ACC112 (cell line): ENCODE results near the gene CPXM1.

Experiments
- H2AFZ ChIP-seq: fragments of 200-600 bp; sonication (generic); one replicate; pipeline ENCODE4 v1.6.0; 2017; ENCODE audit warnings: antibody characterized with exemption, low read length; ENCODE audit not compliant: unreplicated experiment
- H3K27ac ChIP-seq: fragments of 200-600 bp; sonication (generic); 2 replicates; pipeline ENCODE4 v1.5.1; 2014; ENCODE audit warnings: low read depth, mild to moderate bottlenecking, antibody characterized with exemption, low read length, moderate library complexity
- H3K27me3 ChIP-seq: fragments of 200-600 bp; sonication (generic); 2 replicates; pipeline ENCODE4 v1.6.1; 2014; ENCODE audit warnings: mild to moderate bottlenecking, antibody characterized with exemption, low read length, moderate library complexity, mixed read lengths; ENCODE audit not compliant: insufficient read depth
- H3K36me3 ChIP-seq: fragments of 200-600 bp; sonication (generic); 2 replicates; pipeline ENCODE4 v1.6.1; 2016; ENCODE audit warnings: mild to moderate bottlenecking, antibody characterized with exemption, low read length, moderate library complexity, mixed read lengths; ENCODE audit not compliant: insufficient read depth
- H3K4me1 ChIP-seq: fragments of 200-600 bp; sonication (generic); one replicate; pipeline ENCODE4 v1.6.1; 2016; ENCODE audit warnings: low read length, mixed read lengths; ENCODE audit not compliant: insufficient read depth, unreplicated experiment, control insufficient read depth
- H3K4me3 ChIP-seq: fragments of 200-600 bp; sonication (generic); 2 replicates; pipeline ENCODE4 v1.5.1; 2014; ENCODE audit warnings: mild to moderate bottlenecking, low read depth, low read length
- H3K79me2 ChIP-seq: fragments of 200-600 bp; sonication (generic); one replicate; pipeline ENCODE4 v1.6.0; 2016; ENCODE audit warnings: low read length; ENCODE audit not compliant: control insufficient read depth, unreplicated experiment, insufficient read depth

The CPXM1 gene

DNA sequence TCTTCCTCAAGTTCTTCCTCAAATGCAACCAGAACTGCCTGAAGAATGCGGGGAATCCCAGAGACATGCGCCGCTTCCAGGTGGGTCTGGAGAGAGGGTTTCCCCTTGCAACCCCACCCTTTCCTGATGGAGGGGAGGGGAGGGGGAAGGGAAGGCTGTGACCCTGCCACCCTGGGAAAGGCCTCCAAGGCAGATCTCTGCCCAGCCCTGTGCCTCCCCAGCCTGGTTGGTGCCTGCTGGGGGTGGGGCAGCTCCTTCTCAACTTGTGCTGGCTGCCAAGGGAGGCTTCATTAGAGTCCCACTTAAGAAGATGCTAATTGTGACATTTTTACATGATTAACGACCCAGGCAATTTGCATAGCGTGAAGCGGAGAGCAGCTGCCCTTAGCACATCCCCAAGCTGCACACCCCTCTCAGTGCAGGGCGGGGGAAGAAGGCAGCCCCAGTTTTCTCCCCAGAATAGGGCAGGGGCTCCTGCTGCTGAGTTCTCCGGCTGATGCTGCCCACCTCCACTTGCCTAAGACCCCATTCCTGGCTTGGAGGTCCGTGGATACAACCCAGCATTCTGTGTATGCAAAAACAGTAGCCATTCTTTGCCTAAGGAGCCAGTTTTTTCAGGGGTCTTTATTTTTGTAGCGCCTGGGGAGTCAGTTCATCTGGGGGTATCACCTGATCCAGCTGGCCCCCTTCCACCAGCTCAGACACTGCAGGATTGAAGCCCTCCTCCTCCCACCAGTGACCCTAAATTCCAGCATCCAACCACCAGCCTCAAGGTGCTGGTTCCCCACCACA is 51.7 kb downstream of the CPXM1 start:
- H2AFZ ChIP-seq: no peak overlapping the region
- H3K36me3 ChIP-seq: no peaks in the 10 kb centered on the region
- no peak overlapping the region for H3K27ac ChIP-seq
- no peak overlapping the region for H3K4me3 ChIP-seq
- H3K79me2 ChIP-seq: no peaks in the 10 kb centered on the region
- H3K4me1 ChIP-seq: no peaks in the 10 kb centered on the region
- peaks cover 78% of the 10 kb centered on the region for H3K27me3 ChIP-seq

DNA sequence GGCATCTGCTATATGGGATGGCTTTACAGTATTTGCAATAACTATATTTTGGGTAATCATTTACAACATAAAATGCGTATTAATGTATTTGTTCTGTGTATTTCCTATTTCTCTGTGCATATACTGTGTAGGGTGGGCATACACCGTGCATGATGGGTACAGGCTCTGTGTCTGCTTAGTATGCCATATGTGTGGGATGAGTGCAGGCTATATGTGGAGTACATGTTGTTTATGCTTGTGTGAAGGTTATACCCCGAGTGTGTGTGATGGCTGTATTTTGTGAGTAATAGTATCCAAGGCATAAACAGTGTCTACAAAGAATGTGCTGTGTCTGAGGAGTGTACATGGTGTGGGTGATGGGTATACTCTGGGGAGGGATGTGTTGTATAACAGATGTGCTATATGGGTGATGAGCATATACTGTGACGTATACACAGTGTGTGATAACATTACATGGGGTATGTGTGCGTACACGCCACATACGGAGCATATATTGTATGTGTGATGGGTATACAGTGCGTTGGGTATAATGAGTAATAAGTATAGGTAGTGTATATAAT is 52.7 kb downstream of the CPXM1 start:
- Histone ChIP-seq H3K4me3 (no peak overlapping the region), H3K27me3 (peaks cover 74% of the 10 kb centered on the region), H3K79me2 (no peaks in the 10 kb centered on the region), H3K4me1 (no peaks in the 10 kb centered on the region), H2AFZ (no peak overlapping the region), H3K36me3 (no peaks in the 10 kb centered on the region), H3K27ac (no peak overlapping the region)

DNA sequence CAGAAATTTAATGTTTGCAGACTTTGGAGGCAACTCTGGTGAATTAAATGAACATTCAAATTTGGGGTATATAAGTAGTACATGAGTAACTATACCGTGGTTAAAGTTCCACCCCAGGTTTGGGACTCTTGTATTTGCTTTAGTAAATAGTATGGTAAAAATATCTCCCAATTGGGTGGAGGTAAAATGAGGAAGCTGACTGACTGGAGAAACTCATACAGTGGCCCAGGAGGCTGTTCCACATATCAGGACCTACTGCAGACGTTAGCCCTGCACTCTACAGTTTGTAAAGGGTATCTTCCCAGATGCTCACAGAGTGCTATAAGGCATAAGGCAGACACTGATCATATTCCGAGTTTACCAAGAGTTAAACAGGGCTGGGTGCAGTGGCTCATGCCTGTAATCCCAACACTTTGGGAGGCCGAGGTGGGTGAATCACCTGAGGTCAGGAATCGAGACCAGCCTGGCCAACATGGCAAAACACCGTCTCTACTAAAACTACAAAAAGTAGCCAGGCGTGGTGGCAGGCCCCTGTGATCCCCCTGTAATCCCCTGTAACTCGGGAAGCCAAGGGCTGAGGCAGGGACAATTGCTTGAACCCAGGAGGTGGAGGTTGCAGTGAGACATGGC is 53.7 kb downstream of the CPXM1 start:
- H3K27me3 ChIP-seq: peaks cover 75% of the 10 kb centered on the region

DNA sequence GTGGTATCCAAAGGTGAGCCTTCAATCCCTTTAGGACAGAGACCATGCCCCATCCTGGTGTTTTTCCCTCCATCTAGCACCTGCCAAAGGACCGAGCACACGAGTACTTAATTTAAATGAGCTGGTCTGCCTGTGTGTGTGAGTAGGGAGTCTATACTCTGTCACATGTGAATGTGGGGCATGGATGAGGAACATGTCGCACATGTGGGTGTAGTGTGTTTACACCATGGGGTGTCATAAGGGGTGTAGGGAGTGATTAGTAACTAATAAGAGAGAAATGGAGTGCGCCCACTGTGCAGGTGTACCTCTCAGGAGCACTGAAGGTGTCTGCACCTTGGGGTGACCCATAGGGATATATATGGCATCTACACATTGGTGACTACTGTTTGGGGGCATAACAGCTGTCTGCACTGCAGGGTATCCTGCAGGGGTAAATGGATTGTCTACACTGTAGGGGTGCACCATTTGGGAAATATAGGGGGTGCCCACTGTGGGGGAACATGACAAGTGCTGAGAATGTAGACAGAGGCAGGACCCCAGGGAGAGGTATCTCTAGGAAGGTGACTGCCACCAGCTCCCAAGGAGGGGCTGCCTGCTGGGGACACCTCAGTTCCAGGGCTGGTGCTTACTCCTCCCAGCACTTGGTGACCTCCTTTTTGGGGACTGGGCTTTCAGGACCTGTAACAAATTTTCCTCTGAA is 54.3 kb downstream of the CPXM1 start:
- no peak overlapping the region for H3K4me3 ChIP-seq
- no peaks in the 10 kb centered on the region for H3K36me3 ChIP-seq
- H3K4me1 ChIP-seq: no peaks in the 10 kb centered on the region
- H2AFZ ChIP-seq: no peak overlapping the region
- peaks cover 75% of the 10 kb centered on the region for H3K27me3 ChIP-seq
- H3K27ac ChIP-seq: no peak overlapping the region
- H3K79me2 ChIP-seq: no peaks in the 10 kb centered on the region

More for the DNA sequence above, 53.7 kb downstream of the CPXM1 start:
- no peaks in the 10 kb centered on the region for H3K79me2 ChIP-seq
- H3K4me1 ChIP-seq: no peaks in the 10 kb centered on the region
- no peak overlapping the region for H3K4me3 ChIP-seq
- no peak overlapping the region for H3K27ac ChIP-seq
- H3K36me3 ChIP-seq: no peaks in the 10 kb centered on the region
- no peak overlapping the region for H2AFZ ChIP-seq

DNA sequence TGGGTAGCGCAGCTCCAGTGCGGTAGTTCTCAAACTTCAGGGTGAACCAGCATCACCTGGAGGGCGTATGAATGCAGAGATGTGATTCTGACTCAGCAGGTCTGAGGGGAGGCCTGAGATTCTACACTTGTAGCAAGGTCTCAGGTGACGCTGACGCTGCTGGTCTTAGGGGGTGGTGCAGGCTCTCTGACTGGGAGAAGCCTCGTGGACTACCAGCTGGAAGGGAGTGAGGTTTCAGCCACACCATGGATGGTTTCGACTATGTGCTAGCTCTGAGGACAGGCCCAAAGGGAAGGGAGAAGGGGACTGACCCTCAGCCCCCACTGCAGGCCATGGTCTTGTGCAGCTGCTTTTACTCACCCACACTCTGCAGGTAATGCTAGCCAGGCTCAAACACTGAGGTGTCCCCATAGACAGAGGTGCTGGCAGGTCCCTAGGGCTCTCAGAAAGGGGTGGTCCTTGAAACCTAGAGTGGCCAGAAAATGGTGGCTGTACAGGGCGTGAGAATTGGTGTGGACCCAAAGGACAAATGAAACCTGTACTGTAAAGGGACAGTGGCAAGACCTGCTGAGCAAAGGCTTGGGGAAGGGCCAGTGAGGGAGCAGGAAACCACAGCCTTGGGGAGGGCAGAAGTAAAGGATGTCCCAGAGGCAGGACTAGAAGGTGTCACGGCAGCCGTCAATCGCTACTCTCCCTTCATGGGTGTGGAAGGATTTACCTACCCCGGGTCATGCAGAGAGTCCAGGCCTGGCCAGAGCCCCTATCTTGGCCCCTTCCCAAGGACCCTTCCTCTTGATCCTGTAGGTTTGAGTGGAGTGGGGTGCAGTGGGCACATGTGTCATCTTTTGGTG is 55.1 kb downstream of the CPXM1 start:
- H3K36me3 ChIP-seq: no peaks in the 10 kb centered on the region
- no peak overlapping the region for H3K4me3 ChIP-seq
- no peaks in the 10 kb centered on the region for H3K4me1 ChIP-seq
- no peak overlapping the region for H2AFZ ChIP-seq
- no peaks in the 10 kb centered on the region for H3K79me2 ChIP-seq
- H3K27ac ChIP-seq: no peak overlapping the region
- H3K27me3 ChIP-seq: peaks cover 73% of the 10 kb centered on the region
